OCI-LY7 (cell line): ENCODE data around the gene TSR3.

ENCODE experiments used
- CTCF ChIP-seq: fragments of 200-600 bp; sonication (generic); conservative IDR thresholded peaks from 2 replicates; pipeline ENCODE4 v1.5.1; 2014; ENCODE audit warnings: mild to moderate bottlenecking, antibody characterized with exemption, low read length, moderate library complexity, mixed read lengths
- EZH2phosphoT487 ChIP-seq: fragments of 200-600 bp; sonication (generic); IDR thresholded peaks from 2 replicates; pipeline ENCODE4 v1.6.1; 2018; ENCODE audit warnings: low read depth, borderline replicate concordance, mild to moderate bottlenecking, mixed run types, antibody characterized with exemption, low read length, moderate library complexity, mixed read lengths

- TF ChIP-seq EZH2phosphoT487: no peak
- TF ChIP-seq CTCF: no peak
Measured at GRCh38 chr16:1315081-1316032, 36.3 kb downstream of the TSR3 start.
